H1 (cell line): ENCODE data around the gene ZNF808. TPM values are rescaled to one million over a fixed set of nuclear protein-coding genes. Genes with fewer than 3 reads are reported as not detected.

Experiments
- BRCA1 ChIP-seq: IDR thresholded peaks from 2 replicates; pipeline ENCODE4 v1.6.1; 2012; ENCODE audit warnings: low read depth, low read length, improper control_type of control experiment
- CBX8 ChIP-seq: fragments of 300-800, 300-1000 bp; sonication (generic); IDR thresholded peaks from 2 replicates; pipeline ENCODE4 v1.7.1; 2016; ENCODE audit warnings: low read depth, low read length, borderline replicate concordance
- CHD2 ChIP-seq: IDR thresholded peaks from 2 replicates; pipeline ENCODE4 v1.6.1; 2012; ENCODE audit warnings: low read length, improper control_type of control experiment
- EGR1 ChIP-seq: IDR thresholded peaks from 2 replicates; pipeline ENCODE4 v1.6.1; 2011; ENCODE audit warnings: low read depth, low read length, borderline replicate concordance
- GTF2F1 ChIP-seq: IDR thresholded peaks from 2 replicates; pipeline ENCODE4 v1.6.1; 2012; ENCODE audit warnings: low read depth, low read length, improper control_type of control experiment, borderline replicate concordance
- MAFK ChIP-seq: IDR thresholded peaks from 2 replicates; pipeline ENCODE4 v1.6.1; 2012; ENCODE audit warnings: low read depth, mild to moderate bottlenecking, improper control_type of control experiment, low read length
- SIRT6 ChIP-seq: IDR thresholded peaks from one replicate; pipeline ENCODE4 v1.7.1; 2012; ENCODE audit warnings: low read length, inconsistent platforms
- SUZ12 ChIP-seq: fragments of 200-600 bp; sonication (generic); IDR thresholded peaks from 2 replicates; pipeline ENCODE4 v1.6.1; 2012; ENCODE audit warnings: mild to moderate bottlenecking, inconsistent platforms, low read length, moderate library complexity, mixed read lengths
- TCF12 ChIP-seq: IDR thresholded peaks from 2 replicates; pipeline ENCODE4 v1.6.1; 2011; ENCODE audit warnings: low read depth, mild to moderate bottlenecking, low read length
- YY1 ChIP-seq: IDR thresholded peaks from 2 replicates; pipeline ENCODE4 v1.6.1; 2011; ENCODE audit warnings: low read depth, mild to moderate bottlenecking, low read length
- polyA plus RNA-seq, 7 experiments: library from polyadenylated mRNA; depleted of rRNA in 3 of 7; stranded (reverse) in 5 of 7; unstranded in 2 of 7; fragments of >200 nt in 5 of 7; fragments of 200-250 nt in 2 of 7; gene quantifications; 1 replicate in 5 of 7; 2 replicates in 1 of 7; 4 replicates in 1 of 7; pipeline versions ENCODE4 v1.2.1 to v1.2.3, GENCODE V29; 2011 to 2013; ENCODE audit warnings: missing spikeins in 2 of 7, mixed read lengths in 2 of 7
- total RNA-seq: library from RNA; stranded (reverse); fragmentation: NEBNext Ultra II Directional; extraction: Animal tissue kit (Norgen Biotek cat#: 25700); gene quantifications from 2 replicates; pipeline ENCODE4 v1.2.1, GENCODE V29; 2021
- TF ChIP-seq, protein P1 (sequence below): fragments of 300-600 bp; sonication (generic); IDR thresholded peaks from 2 replicates; pipeline ENCODE4 v1.7.1; 2012; ENCODE audit warnings: low read length, moderate library complexity, mild to moderate bottlenecking, inconsistent platforms; ENCODE audit not compliant: insufficient replicate concordance

Gene ZNF808
- total and polyA plus RNA-seq, 2 of the 8 experiments (the other 6 are each of a cell fraction or from before 2014, with no cell fraction given) = 3.9 to 25.9 TPM

- TF ChIP-seq, protein P1, sequence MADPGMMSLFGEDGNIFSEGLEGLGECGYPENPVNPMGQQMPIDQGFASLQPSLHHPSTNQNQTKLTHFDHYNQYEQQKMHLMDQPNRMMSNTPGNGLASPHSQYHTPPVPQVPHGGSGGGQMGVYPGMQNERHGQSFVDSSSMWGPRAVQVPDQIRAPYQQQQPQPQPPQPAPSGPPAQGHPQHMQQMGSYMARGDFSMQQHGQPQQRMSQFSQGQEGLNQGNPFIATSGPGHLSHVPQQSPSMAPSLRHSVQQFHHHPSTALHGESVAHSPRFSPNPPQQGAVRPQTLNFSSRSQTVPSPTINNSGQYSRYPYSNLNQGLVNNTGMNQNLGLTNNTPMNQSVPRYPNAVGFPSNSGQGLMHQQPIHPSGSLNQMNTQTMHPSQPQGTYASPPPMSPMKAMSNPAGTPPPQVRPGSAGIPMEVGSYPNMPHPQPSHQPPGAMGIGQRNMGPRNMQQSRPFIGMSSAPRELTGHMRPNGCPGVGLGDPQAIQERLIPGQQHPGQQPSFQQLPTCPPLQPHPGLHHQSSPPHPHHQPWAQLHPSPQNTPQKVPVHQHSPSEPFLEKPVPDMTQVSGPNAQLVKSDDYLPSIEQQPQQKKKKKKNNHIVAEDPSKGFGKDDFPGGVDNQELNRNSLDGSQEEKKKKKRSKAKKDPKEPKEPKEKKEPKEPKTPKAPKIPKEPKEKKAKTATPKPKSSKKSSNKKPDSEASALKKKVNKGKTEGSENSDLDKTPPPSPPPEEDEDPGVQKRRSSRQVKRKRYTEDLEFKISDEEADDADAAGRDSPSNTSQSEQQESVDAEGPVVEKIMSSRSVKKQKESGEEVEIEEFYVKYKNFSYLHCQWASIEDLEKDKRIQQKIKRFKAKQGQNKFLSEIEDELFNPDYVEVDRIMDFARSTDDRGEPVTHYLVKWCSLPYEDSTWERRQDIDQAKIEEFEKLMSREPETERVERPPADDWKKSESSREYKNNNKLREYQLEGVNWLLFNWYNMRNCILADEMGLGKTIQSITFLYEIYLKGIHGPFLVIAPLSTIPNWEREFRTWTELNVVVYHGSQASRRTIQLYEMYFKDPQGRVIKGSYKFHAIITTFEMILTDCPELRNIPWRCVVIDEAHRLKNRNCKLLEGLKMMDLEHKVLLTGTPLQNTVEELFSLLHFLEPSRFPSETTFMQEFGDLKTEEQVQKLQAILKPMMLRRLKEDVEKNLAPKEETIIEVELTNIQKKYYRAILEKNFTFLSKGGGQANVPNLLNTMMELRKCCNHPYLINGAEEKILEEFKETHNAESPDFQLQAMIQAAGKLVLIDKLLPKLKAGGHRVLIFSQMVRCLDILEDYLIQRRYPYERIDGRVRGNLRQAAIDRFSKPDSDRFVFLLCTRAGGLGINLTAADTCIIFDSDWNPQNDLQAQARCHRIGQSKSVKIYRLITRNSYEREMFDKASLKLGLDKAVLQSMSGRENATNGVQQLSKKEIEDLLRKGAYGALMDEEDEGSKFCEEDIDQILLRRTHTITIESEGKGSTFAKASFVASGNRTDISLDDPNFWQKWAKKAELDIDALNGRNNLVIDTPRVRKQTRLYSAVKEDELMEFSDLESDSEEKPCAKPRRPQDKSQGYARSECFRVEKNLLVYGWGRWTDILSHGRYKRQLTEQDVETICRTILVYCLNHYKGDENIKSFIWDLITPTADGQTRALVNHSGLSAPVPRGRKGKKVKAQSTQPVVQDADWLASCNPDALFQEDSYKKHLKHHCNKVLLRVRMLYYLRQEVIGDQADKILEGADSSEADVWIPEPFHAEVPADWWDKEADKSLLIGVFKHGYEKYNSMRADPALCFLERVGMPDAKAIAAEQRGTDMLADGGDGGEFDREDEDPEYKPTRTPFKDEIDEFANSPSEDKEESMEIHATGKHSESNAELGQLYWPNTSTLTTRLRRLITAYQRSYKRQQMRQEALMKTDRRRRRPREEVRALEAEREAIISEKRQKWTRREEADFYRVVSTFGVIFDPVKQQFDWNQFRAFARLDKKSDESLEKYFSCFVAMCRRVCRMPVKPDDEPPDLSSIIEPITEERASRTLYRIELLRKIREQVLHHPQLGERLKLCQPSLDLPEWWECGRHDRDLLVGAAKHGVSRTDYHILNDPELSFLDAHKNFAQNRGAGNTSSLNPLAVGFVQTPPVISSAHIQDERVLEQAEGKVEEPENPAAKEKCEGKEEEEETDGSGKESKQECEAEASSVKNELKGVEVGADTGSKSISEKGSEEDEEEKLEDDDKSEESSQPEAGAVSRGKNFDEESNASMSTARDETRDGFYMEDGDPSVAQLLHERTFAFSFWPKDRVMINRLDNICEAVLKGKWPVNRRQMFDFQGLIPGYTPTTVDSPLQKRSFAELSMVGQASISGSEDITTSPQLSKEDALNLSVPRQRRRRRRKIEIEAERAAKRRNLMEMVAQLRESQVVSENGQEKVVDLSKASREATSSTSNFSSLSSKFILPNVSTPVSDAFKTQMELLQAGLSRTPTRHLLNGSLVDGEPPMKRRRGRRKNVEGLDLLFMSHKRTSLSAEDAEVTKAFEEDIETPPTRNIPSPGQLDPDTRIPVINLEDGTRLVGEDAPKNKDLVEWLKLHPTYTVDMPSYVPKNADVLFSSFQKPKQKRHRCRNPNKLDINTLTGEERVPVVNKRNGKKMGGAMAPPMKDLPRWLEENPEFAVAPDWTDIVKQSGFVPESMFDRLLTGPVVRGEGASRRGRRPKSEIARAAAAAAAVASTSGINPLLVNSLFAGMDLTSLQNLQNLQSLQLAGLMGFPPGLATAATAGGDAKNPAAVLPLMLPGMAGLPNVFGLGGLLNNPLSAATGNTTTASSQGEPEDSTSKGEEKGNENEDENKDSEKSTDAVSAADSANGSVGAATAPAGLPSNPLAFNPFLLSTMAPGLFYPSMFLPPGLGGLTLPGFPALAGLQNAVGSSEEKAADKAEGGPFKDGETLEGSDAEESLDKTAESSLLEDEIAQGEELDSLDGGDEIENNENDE = no peak
- TF ChIP-seq SUZ12 (no peak), YY1 (no peak), MAFK (no peak), TCF12 (no peak), CBX8 (no peak), SIRT6 (no peak), CHD2 (no peak), BRCA1 (no peak), GTF2F1 (no peak), EGR1 (no peak)
Measured at GRCh38 chr19:52601025-52601973, 73.8 kb downstream of the ZNF808 start (continued).
